Fibroblast of villous mesenchyme (primary cell): ENCODE measurements around the gene HLCS. TPM values are rescaled to one million over a fixed set of nuclear protein-coding genes. Genes with fewer than 3 reads are reported as not detected.

ENCODE experiments used
- DNase-seq: peaks from one replicate; pipeline ENCODE4 v3.0.0-alpha.2; 2010; ENCODE audit warnings: low read depth
- H3K4me3 ChIP-seq: 2 replicates; pipeline ENCODE4 v1.5.1; 2011; ENCODE audit warnings: low read depth, mild to moderate bottlenecking, low read length
- total RNA-seq: library from RNA; depleted of rRNA; stranded (reverse); fragments of >200 nt; gene quantifications from 2 replicates; pipeline ENCODE4 v1.2.3, GENCODE V29; 2012
- TF ChIP-seq, protein P1 (sequence below): IDR thresholded peaks from 2 replicates; pipeline ENCODE4 v1.5.1; 2012; ENCODE audit warnings: low read depth, mild to moderate bottlenecking, low read length; ENCODE audit not compliant: insufficient read depth

The HLCS gene
- total RNA-seq, 1 donor: 44.0 TPM

GRCh38 chr21:36721817-36722216, 244.7 kb downstream of the HLCS start:
- TF ChIP-seq, protein P1, sequence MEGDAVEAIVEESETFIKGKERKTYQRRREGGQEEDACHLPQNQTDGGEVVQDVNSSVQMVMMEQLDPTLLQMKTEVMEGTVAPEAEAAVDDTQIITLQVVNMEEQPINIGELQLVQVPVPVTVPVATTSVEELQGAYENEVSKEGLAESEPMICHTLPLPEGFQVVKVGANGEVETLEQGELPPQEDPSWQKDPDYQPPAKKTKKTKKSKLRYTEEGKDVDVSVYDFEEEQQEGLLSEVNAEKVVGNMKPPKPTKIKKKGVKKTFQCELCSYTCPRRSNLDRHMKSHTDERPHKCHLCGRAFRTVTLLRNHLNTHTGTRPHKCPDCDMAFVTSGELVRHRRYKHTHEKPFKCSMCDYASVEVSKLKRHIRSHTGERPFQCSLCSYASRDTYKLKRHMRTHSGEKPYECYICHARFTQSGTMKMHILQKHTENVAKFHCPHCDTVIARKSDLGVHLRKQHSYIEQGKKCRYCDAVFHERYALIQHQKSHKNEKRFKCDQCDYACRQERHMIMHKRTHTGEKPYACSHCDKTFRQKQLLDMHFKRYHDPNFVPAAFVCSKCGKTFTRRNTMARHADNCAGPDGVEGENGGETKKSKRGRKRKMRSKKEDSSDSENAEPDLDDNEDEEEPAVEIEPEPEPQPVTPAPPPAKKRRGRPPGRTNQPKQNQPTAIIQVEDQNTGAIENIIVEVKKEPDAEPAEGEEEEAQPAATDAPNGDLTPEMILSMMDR: no peak
- DNase-seq: no peak
- no peak overlapping the region for H3K4me3 ChIP-seq

- no peak for DNase-seq
- no peak overlapping the region for H3K4me3 ChIP-seq
- TF ChIP-seq, protein P1: no peak
Measured at GRCh38 chr21:36719614-36720013, 246.9 kb downstream of the HLCS start.

DNA sequence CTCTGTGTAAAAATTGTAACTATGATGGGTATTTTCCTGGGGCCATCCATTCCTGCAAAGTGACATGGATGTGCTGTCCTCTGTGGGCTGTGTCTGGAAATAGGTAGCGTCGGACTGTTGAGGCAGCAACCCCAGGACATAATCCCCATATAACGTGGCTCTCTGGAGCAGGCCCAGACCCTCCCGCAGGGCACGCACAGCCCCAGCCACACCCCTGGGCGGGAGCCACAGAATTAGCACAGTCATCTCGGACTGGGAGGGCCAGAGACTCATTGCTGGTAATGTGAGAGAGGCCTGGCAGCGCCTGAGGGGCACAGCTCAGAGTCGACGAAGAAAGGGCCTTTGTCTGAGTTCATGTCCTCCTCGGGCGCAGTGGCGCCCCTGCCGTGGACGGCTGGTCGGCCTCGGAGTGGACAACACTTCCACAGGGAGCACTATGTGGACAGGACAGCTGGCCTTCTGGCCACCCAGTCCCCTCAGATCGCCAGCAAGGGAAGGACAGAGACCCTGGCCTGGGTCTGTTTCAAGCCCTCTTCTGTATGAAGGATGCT, 247.4 kb downstream of the HLCS start:
- TF ChIP-seq, protein P1: no peak
- no peak overlapping the region for H3K4me3 ChIP-seq
- DNase-seq: no peak

DNA sequence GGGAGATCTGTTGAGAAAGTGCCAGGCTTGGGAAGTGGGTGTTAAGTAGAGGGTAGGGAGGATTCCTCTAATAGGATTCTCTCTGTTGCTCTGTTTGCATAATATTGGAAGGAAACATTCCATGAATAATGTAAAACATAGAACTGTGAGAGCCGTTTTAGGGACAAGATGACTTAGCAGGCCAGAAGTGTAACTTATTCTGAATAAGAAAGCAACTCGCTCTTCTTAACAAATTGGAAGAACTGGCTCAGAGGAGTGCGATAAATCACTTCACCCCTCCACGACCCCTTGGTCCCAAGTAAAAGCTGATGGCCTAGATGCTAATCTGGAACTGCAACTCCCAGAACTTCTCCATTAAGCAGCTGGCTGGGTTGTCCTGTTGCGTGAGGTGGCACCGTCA, 248.5 kb downstream of the HLCS start:
- no peak for DNase-seq
- H3K4me3 ChIP-seq: no peak overlapping the region
- TF ChIP-seq, protein P1: no peak

DNA sequence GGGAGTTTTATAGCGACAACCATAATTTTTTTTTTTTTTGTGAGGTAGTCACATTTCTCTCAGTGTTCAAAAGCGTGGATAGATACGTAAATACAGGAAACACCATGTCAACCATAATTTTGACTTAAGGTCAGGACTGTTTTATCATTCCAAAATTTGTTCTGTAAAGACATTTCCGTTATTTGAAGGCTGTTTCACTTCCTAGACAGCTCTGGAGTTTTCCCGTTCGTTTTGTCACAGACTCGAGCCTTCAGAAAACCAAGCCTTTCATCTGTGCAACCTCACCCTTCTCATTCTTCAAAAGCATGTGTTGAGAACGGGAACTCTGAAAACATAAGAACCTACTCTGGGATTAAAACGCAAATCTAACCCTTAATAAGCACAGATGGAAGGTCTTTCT, 249.6 kb downstream of the HLCS start:
- TF ChIP-seq, protein P1: no peak

GRCh38 chr21:36716387-36716786, 250.1 kb downstream of the HLCS start:
- H3K4me3 ChIP-seq: no peak overlapping the region
- TF ChIP-seq, protein P1: no peak
- no peak for DNase-seq

More for the DNA sequence above, 249.6 kb downstream of the HLCS start:
- no peak for DNase-seq
- H3K4me3 ChIP-seq: no peak overlapping the region

GRCh38 chr21:36713746-36714145, 252.7 kb downstream of the HLCS start:
- DNase-seq: no peak
- H3K4me3 ChIP-seq: no peak overlapping the region

More at GRCh38 chr21:36713746-36714145, 252.7 kb downstream of the HLCS start:
- TF ChIP-seq, protein P1: no peak
